Right renal cortex interstitium (tissue), 3 donors: Measurements from ENCODE around the gene CES1. TPM values are rescaled to one million over a fixed set of nuclear protein-coding genes. Genes with fewer than 3 reads are reported as not detected.
"Not testable (repeated sequence)": the region's sequence is repeated elsewhere in the genome, so short reads cannot be mapped to it uniquely, and the experiment has no call there.

Experiments used
- DNase-seq, 3 donors: peaks; one replicate each; pipeline ENCODE4 v3.0.0-alpha.2; 2013; ENCODE audit warnings: low read depth in 3 of 3, low spot score in 2 of 3
- polyA plus RNA-seq, 3 donors: library from polyadenylated mRNA; unstranded; fragments of 120-200 nt; gene quantifications; one replicate each; pipeline ENCODE4 v1.2.1, GENCODE V29; 2013; ENCODE audit not compliant: insufficient read length in 3 of 3

Gene CES1
- polyA plus RNA-seq, 3 donors, result 2.0 to 18.3 (median 2.1) TPM

GRCh38 chr16:55834049-55834448, 1.2 kb upstream of the CES1 start:
- no peak for DNase-seq

DNA sequence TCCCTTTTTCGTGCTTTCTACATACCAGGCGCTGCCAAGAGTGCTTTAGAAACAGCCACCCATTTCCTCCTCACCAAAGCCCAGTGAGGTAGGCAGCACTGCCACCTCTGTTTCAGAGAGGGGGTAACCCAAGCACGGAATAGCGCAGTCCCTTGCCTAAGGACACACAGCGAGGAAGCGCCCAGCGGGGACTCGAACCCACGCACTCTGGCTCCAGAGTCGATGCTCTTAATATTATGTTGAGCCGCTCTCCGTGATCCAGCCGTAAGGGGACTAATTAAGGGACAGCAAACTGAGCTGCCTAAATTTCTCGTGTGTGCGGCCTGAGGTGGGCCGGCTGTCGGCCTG, 497 bp downstream of the CES1 start:
- DNase-seq, result no peak

- DNase-seq, result no peak
Observed at GRCh38 chr16:55830658-55831294, 2.1 kb downstream of the CES1 start.

DNA sequence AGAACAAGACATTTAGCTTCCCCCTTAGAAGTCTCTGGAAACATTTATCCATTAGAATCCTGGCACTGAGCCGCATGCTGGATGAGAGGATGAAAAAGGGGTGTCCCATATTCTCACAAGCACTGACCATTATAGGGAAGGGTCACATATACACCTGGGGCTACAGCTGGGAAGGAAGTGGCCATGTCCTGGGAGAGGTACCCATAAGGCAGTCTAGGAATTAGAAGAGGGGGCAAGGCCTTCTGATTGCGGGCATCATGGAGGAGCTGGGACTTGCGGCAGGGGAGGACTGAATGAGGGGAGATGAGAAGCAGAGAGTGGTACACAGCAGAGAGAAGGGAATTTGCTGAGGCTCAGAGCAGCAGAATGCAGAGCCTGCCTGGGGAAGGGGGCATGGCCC, 3.7 kb downstream of the CES1 start:
- DNase-seq, result not testable (repeated sequence)

DNA sequence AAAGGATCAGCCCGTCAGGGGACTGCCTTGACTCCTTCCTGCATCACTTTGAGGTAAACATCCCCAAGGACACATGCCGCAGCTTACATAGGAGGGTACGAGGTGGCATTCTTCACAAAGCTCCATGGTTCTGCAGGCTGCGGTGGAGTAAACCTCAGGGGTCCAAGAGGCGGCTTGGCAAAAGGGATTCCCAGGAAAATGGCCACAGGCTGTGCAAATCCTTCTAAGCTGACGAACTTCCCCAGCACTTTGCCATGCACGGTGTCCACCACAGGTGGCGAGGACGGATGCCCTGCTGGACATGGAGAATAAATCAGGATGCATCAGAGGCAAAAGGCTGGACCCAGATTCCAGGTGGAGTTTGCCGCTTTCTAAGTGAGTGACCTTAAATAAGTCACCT, 4.2 kb downstream of the CES1 start:
- DNase-seq, result no peak

- no peak for DNase-seq
Observed at GRCh38 chr16:55825115-55825728, 7.7 kb downstream of the CES1 start.

- no peak for DNase-seq
Observed at GRCh38 chr16:55824473-55825000, 8.4 kb downstream of the CES1 start.

DNA sequence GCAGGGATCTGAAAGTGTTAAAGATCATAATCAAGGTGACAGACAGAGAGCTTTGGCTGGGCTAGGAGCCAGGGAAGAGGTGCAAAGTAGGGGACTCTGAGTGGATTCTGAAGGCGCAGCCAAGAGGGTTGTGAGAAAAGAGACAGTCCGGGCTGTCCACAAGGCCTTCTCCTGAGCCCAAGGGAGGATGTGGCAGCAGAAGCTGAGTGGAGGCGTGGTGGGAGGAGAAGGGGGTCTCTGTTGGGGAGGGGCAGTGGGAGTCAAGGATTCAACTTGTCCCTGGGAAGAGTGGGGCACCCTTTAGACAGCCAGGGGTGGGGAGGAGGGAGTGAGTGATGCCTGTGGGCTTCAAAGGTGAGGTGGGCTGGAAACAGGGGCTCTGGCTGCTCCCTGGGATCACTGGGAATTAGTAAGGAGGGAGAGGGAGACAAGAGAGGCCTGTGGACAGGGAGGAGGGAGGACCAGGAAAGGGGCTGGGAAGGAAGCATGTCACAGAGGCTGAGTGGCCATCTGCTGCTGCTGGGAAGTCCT, 10.6 kb downstream of the CES1 start:
- DNase-seq, result no peak

DNA sequence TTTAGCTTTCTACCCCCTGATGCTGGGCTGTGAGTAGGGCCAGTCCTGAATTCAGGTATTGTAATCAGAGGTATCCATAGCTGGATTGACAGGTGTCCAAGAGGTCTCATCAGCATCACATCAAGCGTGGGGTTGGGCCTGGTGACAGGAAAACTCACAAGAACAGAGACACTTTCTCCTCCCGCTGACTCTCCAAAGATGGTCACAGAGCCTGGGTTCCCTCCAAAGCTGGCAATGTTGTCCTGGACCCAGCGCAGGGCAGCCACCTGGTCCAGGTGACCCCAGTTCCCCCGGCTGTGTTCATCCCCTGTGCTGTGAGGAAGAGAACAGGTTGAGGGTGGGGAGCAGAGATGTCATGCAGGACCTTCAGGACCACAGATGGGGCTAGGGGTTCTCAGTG, 11.7 kb downstream of the CES1 start:
- DNase-seq, result no peak

DNA sequence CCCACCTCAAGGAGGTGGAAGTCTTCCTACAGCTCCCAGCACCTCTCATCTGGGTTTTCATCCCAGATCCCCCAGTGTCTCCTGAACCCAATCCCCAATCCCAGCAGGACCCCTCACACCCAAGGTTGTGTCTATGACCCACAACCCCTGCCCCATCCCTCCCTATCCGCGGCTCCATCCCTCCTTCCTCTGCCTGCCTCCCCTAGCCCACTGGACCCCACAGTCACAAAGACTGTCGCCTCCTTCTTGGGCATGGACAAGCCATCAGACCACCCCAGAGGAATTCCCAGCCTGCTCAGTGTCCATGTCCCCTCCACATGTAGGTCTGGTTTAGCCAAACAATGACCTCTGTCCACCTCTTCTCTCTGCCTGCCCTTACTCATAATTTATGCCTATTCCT, 12.3 kb downstream of the CES1 start:
- DNase-seq, result no peak

DNA sequence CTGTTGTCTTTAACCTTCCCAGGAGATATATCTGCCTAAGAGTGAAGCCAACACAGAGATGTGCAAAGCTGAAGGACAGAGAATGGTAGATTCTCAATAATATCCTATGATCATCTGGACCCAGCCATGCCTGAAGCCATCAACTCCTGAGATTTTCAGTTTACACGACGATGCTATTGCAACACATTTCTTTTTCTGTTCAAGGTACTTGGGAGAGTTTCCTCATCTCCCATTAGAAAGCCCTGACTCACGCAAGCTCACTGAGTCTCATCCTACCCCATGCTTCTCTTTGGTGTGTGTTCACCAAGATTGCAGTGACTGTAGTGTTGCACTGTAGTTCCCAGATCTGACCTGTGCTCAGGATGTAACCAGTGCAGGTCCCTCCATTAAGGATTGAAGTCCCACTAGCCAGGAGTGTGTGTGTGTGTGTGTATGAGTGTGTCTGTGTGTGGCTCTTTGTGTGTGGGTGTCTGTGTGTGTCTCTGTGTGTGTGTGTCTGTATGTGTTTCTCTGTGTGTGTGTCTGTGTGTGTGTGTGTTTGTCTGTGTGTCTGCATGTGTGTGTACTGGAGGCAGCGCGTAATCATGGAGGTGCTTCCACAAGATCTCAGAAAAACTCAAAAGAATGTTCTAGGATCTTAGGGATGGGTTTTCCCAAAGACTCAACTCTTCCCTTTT, 15.5 kb downstream of the CES1 start:
- DNase-seq, result no peak

DNA sequence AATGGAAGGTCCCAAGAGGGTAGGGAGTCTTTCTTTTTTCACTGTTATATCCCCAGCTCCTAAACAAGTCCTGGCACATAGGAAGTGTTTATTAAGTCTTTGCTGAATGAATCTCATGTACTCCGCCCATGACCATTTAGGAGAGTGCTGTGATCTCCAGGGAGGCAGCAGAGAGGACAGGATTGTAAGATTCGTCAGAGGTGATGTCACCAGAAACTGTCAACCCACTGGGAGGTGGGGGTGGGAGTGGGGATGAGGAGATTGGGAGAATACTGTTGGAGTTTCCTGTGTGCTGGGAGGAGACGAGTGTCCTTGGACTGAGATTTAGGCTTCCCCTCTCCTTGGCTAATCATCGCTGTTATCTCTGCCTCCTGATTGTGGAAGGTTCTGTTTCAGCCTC, 16.7 kb downstream of the CES1 start:
- not testable (repeated sequence) for DNase-seq

DNA sequence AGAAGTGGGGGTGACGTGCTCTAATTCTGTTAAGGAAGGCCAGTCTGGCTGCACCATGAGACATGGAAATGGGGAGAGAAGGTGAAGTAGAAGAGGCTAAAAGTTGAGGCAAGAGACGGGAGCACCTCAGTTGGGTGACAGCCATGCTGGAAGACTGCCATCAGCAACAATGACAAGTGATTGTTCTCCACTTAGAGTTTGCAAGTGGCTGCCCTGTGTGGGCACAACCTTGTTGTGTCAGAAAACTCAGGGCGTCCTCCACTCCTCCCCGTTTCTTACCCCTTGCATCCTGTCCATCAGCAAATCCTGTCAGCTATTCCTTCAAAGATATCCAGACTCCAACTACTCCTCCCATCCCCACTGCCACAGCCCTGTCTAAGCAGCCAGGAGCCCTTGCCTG, 17.6 kb downstream of the CES1 start:
- DNase-seq, result no peak

DNA sequence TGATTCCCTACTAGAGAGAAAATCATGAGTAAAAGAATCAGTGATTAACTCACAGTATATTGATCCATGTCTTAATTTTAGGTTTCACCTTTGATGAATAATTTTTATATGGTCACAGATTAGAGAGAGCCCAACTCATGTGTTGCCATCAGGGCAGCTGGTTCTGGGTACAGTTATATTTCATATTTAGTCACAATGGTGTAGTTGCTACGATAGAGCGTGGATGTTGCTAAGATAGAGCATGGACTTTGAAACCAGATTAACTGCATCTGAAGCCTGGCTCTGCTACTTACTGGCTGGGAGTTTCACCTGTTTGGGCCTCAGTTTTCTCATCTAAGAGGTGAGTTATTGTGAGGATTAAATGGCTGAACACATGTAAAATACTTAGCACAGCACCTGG, 18.7 kb downstream of the CES1 start:
- DNase-seq, result not testable (repeated sequence)

GRCh38 chr16:55813730-55814129, 19.2 kb downstream of the CES1 start:
- not testable (repeated sequence) for DNase-seq

GRCh38 chr16:55812951-55813350, 19.9 kb downstream of the CES1 start:
- DNase-seq, result no peak

DNA sequence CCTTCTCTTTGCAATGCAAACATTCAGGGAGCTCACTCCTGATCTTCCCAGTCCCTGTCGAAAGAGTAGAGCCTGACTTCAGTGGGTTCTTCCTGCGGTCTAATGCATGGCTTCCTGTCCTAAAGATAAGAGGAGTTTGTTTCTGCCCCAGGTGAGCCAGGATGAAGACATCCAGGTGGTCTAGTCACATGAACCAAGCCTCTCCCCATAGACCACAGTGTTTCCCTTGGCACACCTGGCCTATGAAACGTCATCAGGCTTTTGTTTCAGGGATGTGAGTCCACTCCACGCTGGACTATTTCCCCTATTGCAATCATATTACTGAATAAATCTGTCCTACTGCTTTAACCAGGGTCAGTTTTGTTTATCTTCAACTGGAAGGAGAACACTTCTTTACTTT, 21.1 kb downstream of the CES1 start:
- no peak for DNase-seq

GRCh38 chr16:55810451-55810961, 22.4 kb downstream of the CES1 start:
- no peak for DNase-seq

- no peak for DNase-seq
Observed at GRCh38 chr16:55809851-55810250, 23.0 kb downstream of the CES1 start.

GRCh38 chr16:55809386-55809785, 23.5 kb downstream of the CES1 start:
- DNase-seq, result no peak

DNA sequence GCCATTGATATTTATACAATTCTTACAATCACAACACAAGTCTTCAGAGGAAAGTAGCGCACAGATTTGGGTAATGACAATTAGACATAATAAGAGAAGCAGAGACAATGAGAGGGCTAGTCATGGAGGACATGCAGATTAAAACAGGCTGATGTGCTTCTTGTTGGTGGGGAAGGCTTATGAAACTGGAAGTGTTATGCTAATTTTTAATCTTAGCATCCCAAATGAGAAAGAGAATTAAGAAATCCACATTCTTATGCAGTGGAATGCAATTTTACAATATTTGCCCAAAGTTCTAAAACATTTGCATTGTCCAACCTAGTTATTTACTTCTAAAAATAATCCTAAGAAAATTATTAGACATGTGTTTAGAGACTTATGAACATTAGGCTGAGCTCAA, 24.6 kb downstream of the CES1 start:
- DNase-seq, result not testable (repeated sequence)

- DNase-seq, result not testable (repeated sequence)
Observed at GRCh38 chr16:55805104-55805503, 27.8 kb downstream of the CES1 start.
